ENCODE measurements around the gene REEP1. TPM values are rescaled to one million over a fixed set of nuclear protein-coding genes. Genes with fewer than 3 reads are reported as not detected.

The REEP1 gene
- total and polyA plus RNA-seq, 2 of the 4 experiments (the other 2 are of a cell fraction) = under 0.01 to 0.03 TPM

DNA sequence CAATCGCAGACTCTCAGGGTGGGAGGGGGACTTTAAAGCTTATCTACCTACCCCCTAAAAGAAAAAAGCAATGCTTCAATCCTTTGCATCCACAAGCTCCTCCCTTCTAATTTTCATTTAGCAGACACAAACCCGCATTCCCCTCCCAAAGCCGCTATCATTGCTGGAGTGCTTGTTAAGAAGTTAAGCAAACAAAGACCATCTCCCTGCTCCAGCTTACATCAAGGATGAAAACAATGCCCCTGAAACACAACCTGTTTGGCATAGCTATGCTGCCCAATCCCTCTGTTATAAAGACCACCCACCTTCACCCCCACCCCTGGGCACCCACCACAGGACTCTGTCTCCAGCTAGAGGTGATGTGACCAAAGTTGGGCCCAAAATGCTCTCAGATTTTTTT lies 33.0 kb downstream of the REEP1 start:
- Histone ChIP-seq H3K56ac (ENCODE audit: extremely low read depth, insufficient read depth, low read length) (no peak overlapping the region), H2BK20ac (ENCODE audit: low read depth, low read length) (no peak overlapping the region), H3K27me3 (ENCODE audit: control insufficient read depth, insufficient read depth, low read length) (peaks cover 23% of the 10 kb centered on the region), H3K4me3 (ENCODE audit: insufficient read depth, low read depth, low read length) (no peak overlapping the region), H3K79me1 (ENCODE audit: low read depth in 1 of 2, low read length in 2 of 2) (no peaks in the 10 kb centered on the region), H4K5ac (ENCODE audit: low read depth, low read length) (no peak overlapping the region), H3K9me1 (ENCODE audit: insufficient read depth, low read length) (no peaks in the 10 kb centered on the region), H2BK15ac (ENCODE audit: low read depth, low read length) (no peak overlapping the region), H3K27ac (ENCODE audit: insufficient read depth, low read length) (no peak overlapping the region), H3K9me3 (ENCODE audit: control insufficient read depth, insufficient read depth, low read length) (no peaks in the 10 kb centered on the region), H2BK120ac (ENCODE audit: low read depth, low read length) (no peak overlapping the region), H3K23ac (ENCODE audit: low read depth, low read length) (no peak overlapping the region), H3K14ac (replicated peaks; ENCODE audit: low read depth, low read length) (no peak overlapping the region), H3K18ac (ENCODE audit: low read depth, low read length) (no peak overlapping the region), H4K91ac (ENCODE audit: insufficient read depth, low read depth, low read length) (no peak overlapping the region), H3K4ac (ENCODE audit: low read depth, low read length) (no peak overlapping the region), H2AK9ac (replicated peaks; ENCODE audit: low read depth, low read length, poor library complexity) (no peak overlapping the region), H3K36me3 (ENCODE audit: control insufficient read depth, insufficient read depth, low read length) (no peaks in the 10 kb centered on the region), H2BK5ac (ENCODE audit: low read depth, low read length, poor library complexity, severe bottlenecking) (no peak overlapping the region), H4K8ac (ENCODE audit: low read depth in 2 of 2, low read length in 2 of 2) (no peak overlapping the region), H2AFZ (replicated peaks; ENCODE audit: low read length, poor library complexity) (no peak overlapping the region), H3K4me1 (ENCODE audit: control insufficient read depth, insufficient read depth, low read length) (no peaks in the 10 kb centered on the region), H2AK5ac (ENCODE audit: low read depth, low read length) (no peak overlapping the region), H3K9ac (ENCODE audit: low read depth, low read length) (no peak overlapping the region), H4K20me1 (ENCODE audit: insufficient read depth, low read length) (no peaks in the 10 kb centered on the region), H3K4me2 (ENCODE audit: low read depth, low read length) (no peak overlapping the region)
- ATAC-seq (ENCODE audit: low read depth) = no peak
- in situ Hi-C loops (cut with MboI; ENCODE audit: low sequenced_read_pairs) = no loop called here
- POLR2A ChIA-PET (ENCODE audit: unreplicated experiment) = no interaction called here
- no peak for DNase-seq
- TF ChIP-seq CHD1 (IDR thresholded peaks at IDR 0.05; ENCODE audit: low read depth, low read length) (no peak), BHLHE40 (IDR thresholded peaks at IDR 0.05; ENCODE audit: low read depth, low read length) (no peak), RFX5 (IDR thresholded peaks at IDR 0.05; ENCODE audit: low read depth, low read length) (no peak), MXI1 (IDR thresholded peaks at IDR 0.05; ENCODE audit: borderline replicate concordance, low read depth, low read length) (no peak), RCOR1 (IDR thresholded peaks at IDR 0.05; ENCODE audit: insufficient replicate concordance, low read length) (no peak), NFE2L2 (IDR thresholded peaks at IDR 0.05; ENCODE audit: low read depth, low read length) (no peak), FOS (IDR thresholded peaks at IDR 0.05; ENCODE audit: low read depth, low read length) (no peak), MAFK (IDR thresholded peaks at IDR 0.05; ENCODE audit: low read depth, low read length) (no peak), RAD21 (IDR thresholded peaks at IDR 0.05; ENCODE audit: low read length) (no peak), POLR2A (IDR thresholded peaks at IDR 0.05; ENCODE audit: low read depth, low read length) (no peak), MAZ (IDR thresholded peaks at IDR 0.05; ENCODE audit: borderline replicate concordance, low read depth, low read length) (no peak), CEBPB (IDR thresholded peaks at IDR 0.05; ENCODE audit: low read depth, low read length) (no peak), SMC3 (IDR thresholded peaks at IDR 0.05; ENCODE audit: low read depth, low read length) (no peak)
- TF ChIP-seq, protein P1, sequence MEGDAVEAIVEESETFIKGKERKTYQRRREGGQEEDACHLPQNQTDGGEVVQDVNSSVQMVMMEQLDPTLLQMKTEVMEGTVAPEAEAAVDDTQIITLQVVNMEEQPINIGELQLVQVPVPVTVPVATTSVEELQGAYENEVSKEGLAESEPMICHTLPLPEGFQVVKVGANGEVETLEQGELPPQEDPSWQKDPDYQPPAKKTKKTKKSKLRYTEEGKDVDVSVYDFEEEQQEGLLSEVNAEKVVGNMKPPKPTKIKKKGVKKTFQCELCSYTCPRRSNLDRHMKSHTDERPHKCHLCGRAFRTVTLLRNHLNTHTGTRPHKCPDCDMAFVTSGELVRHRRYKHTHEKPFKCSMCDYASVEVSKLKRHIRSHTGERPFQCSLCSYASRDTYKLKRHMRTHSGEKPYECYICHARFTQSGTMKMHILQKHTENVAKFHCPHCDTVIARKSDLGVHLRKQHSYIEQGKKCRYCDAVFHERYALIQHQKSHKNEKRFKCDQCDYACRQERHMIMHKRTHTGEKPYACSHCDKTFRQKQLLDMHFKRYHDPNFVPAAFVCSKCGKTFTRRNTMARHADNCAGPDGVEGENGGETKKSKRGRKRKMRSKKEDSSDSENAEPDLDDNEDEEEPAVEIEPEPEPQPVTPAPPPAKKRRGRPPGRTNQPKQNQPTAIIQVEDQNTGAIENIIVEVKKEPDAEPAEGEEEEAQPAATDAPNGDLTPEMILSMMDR (conservative IDR thresholded peaks at IDR 0.05; ENCODE audit: low read depth, low read length) = no peak
- TF ChIP-seq, protein P2, sequence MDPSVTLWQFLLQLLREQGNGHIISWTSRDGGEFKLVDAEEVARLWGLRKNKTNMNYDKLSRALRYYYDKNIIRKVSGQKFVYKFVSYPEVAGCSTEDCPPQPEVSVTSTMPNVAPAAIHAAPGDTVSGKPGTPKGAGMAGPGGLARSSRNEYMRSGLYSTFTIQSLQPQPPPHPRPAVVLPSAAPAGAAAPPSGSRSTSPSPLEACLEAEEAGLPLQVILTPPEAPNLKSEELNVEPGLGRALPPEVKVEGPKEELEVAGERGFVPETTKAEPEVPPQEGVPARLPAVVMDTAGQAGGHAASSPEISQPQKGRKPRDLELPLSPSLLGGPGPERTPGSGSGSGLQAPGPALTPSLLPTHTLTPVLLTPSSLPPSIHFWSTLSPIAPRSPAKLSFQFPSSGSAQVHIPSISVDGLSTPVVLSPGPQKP (IDR thresholded peaks at IDR 0.05; ENCODE audit: borderline replicate concordance, low read depth, low read length) = no peak
- TF ChIP-seq, protein P3, sequence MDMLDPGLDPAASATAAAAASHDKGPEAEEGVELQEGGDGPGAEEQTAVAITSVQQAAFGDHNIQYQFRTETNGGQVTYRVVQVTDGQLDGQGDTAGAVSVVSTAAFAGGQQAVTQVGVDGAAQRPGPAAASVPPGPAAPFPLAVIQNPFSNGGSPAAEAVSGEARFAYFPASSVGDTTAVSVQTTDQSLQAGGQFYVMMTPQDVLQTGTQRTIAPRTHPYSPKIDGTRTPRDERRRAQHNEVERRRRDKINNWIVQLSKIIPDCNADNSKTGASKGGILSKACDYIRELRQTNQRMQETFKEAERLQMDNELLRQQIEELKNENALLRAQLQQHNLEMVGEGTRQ (IDR thresholded peaks at IDR 0.05; ENCODE audit: low read depth, low read length) = no peak
- BruUV-seq (replicated peaks) = no TSS peak
- dilution Hi-C loops (cut with HindIII; ENCODE audit: low sequenced_read_pairs, unreplicated experiment) = no loop called here
- 80% methylated on average over 1 of the region's 3 CpGs; no CpG with 5 or more reads in 1 of the 2 experiments for WGBS, 2 experiments (ENCODE audit: extremely low coverage in 2 of 2, insufficient read length in 1 of 2)
- CTCF ChIA-PET = interaction anchor here (0.7 kb wide), 1 partner anchor 9 kb away, joined by 3 read pairs; no protein-coding TSS in a partner anchor
- intact Hi-C loops (cut with micrococcal nuclease) = no loop called here

Measured in IMR-90 (cell line).